ENCODE measurements around the gene DNM3.

GRCh38 chr1:172252958-172253357 is 411.7 kb downstream of the DNM3 start:
- no peak for TF ChIP-seq POLR2A (IDR thresholded peaks at IDR 0.05; ENCODE audit: low read length)
- TF ChIP-seq GATA1 (IDR thresholded peaks at IDR 0.05; ENCODE audit: low read depth, low read length): no peak
